Measurements from ENCODE around the gene GORAB. TPM values are rescaled to one million over a fixed set of nuclear protein-coding genes. Genes with fewer than 3 reads are reported as not detected.

The GORAB gene
- 6.1 and 7.6 TPM in 2 replicates for total RNA-seq

GRCh38 chr1:170531758-170532657, at the start of gene GORAB:
GORAB (plus strand) TSS chr1:170532166; CDS start chr1:170532224, 58 bp downstream.
- no peak for TF ChIP-seq CTCF (IDR thresholded peaks at IDR 0.05; ENCODE audit: insufficient read depth, low read length, severe bottlenecking)

GRCh38 chr1:170483051-170483450, 48.9 kb upstream of the GORAB start:
- H3K36me3 ChIP-seq (ENCODE audit: control insufficient read depth, insufficient read depth, low read length), result no peaks in the 10 kb centered on the region
- H3K27me3 ChIP-seq (ENCODE audit: control insufficient read depth, insufficient read depth, low read length), result no peaks in the 10 kb centered on the region
- no peak for FAIRE-seq
- no peak overlapping the region for H3K4me3 ChIP-seq (ENCODE audit: low read depth, low read length)
- TF ChIP-seq CTCF (IDR thresholded peaks at IDR 0.05; ENCODE audit: insufficient read depth, low read length, severe bottlenecking), result no peak
- DNase-seq (ENCODE audit: low read depth), result no peak

More at GRCh38 chr1:170531758-170532657, at the start of gene GORAB:
- Histone ChIP-seq H3K36me3 (ENCODE audit: control insufficient read depth, insufficient read depth, low read length) (no peaks in the 10 kb centered on the region), H3K27me3 (ENCODE audit: control insufficient read depth, insufficient read depth, low read length) (no peaks in the 10 kb centered on the region), H3K4me3 (ENCODE audit: low read depth, low read length) (peak within 1 kb of the TSS; percentile 64)
- peak; percentile 83 for DNase-seq (ENCODE audit: low read depth)
- no peak for FAIRE-seq

- no peak for FAIRE-seq
- no peak for TF ChIP-seq CTCF (IDR thresholded peaks at IDR 0.05; ENCODE audit: insufficient read depth, low read length, severe bottlenecking)
- DNase-seq (ENCODE audit: low read depth), result no peak
These were observed 44.5 kb upstream of the GORAB start for GRCh38 chr1:170487503-170487902.

GRCh38 chr1:170491291-170491690, 40.7 kb upstream of the GORAB start:
- Histone ChIP-seq H3K27me3 (ENCODE audit: control insufficient read depth, insufficient read depth, low read length) (no peaks in the 10 kb centered on the region), H3K4me3 (ENCODE audit: low read depth, low read length) (no peak overlapping the region), H3K36me3 (ENCODE audit: control insufficient read depth, insufficient read depth, low read length) (no peaks in the 10 kb centered on the region)
- no peak for FAIRE-seq
- no peak for DNase-seq (ENCODE audit: low read depth)
- TF ChIP-seq CTCF (IDR thresholded peaks at IDR 0.05; ENCODE audit: insufficient read depth, low read length, severe bottlenecking), result no peak

More at GRCh38 chr1:170487503-170487902, 44.5 kb upstream of the GORAB start:
- Histone ChIP-seq H3K4me3 (ENCODE audit: low read depth, low read length) (no peak overlapping the region), H3K36me3 (ENCODE audit: control insufficient read depth, insufficient read depth, low read length) (no peaks in the 10 kb centered on the region), H3K27me3 (ENCODE audit: control insufficient read depth, insufficient read depth, low read length) (no peaks in the 10 kb centered on the region)

GRCh38 chr1:170494369-170494768, 37.6 kb upstream of the GORAB start:
- no peak for FAIRE-seq
- peak; percentile 34 for DNase-seq (ENCODE audit: low read depth)
- TF ChIP-seq CTCF (IDR thresholded peaks at IDR 0.05; ENCODE audit: insufficient read depth, low read length, severe bottlenecking), result no peak
- H3K36me3 ChIP-seq (ENCODE audit: control insufficient read depth, insufficient read depth, low read length), result no peaks in the 10 kb centered on the region
- H3K4me3 ChIP-seq (ENCODE audit: low read depth, low read length), result no peak overlapping the region
- H3K27me3 ChIP-seq (ENCODE audit: control insufficient read depth, insufficient read depth, low read length), result no peaks in the 10 kb centered on the region

All from bronchial epithelial cell (primary cell).